ENCODE data around the gene PPP2R3A. TPM values are rescaled to one million over a fixed set of nuclear protein-coding genes. Genes with fewer than 3 reads are reported as not detected.

Gene PPP2R3A, protein sequence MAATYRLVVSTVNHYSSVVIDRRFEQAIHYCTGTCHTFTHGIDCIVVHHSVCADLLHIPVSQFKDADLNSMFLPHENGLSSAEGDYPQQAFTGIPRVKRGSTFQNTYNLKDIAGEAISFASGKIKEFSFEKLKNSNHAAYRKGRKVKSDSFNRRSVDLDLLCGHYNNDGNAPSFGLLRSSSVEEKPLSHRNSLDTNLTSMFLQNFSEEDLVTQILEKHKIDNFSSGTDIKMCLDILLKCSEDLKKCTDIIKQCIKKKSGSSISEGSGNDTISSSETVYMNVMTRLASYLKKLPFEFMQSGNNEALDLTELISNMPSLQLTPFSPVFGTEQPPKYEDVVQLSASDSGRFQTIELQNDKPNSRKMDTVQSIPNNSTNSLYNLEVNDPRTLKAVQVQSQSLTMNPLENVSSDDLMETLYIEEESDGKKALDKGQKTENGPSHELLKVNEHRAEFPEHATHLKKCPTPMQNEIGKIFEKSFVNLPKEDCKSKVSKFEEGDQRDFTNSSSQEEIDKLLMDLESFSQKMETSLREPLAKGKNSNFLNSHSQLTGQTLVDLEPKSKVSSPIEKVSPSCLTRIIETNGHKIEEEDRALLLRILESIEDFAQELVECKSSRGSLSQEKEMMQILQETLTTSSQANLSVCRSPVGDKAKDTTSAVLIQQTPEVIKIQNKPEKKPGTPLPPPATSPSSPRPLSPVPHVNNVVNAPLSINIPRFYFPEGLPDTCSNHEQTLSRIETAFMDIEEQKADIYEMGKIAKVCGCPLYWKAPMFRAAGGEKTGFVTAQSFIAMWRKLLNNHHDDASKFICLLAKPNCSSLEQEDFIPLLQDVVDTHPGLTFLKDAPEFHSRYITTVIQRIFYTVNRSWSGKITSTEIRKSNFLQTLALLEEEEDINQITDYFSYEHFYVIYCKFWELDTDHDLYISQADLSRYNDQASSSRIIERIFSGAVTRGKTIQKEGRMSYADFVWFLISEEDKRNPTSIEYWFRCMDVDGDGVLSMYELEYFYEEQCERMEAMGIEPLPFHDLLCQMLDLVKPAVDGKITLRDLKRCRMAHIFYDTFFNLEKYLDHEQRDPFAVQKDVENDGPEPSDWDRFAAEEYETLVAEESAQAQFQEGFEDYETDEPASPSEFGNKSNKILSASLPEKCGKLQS (N-terminal part only)
- polyA plus RNA-seq, result 10.3 to 11.8 TPM (median 11.1 TPM) in 3 replicates
- polyA plus RNA-seq (2011; ENCODE audit: low read depth), result 8.8 TPM
- polyA plus RNA-seq (2011; cell fraction: cytosol; rRNA removed), result 5.2 and 9.6 TPM in 2 replicates
- polyA plus RNA-seq (2011; cell fraction: nucleus; rRNA removed), result 10.3 and 10.9 TPM in 2 replicates
- 6.7 and 10.7 TPM in 2 replicates for polyA plus RNA-seq (2012; ENCODE audit: low replicate concordance)
- polyA minus RNA-seq, result 17.9 to 30.8 TPM (median 22.1 TPM) in 3 replicates
- polyA minus RNA-seq (2011; cell fraction: cytosol; rRNA and poly(A)+ RNA removed), result 9.0 TPM
- polyA minus RNA-seq (2011; cell fraction: nucleus; rRNA and poly(A)+ RNA removed), result 14.4 and 29.9 TPM in 2 replicates

- peak; percentile 32 for FAIRE-seq
- Histone ChIP-seq H3K36me3 (ENCODE audit: control insufficient read depth in 2 of 2, extremely low read depth in 1 of 2, insufficient read depth in 2 of 2, low read length in 2 of 2) (no peaks in the 10 kb centered on the region), H3K4me3 (ENCODE audit: control insufficient read depth in 2 of 3, extremely low read depth in 1 of 3, insufficient read depth in 2 of 3, low read depth in 1 of 3, low read length in 3 of 3) (peak within 1 kb of the TSS; percentile 71 to 84 (median 72)), H3K9ac (ENCODE audit: control insufficient read depth, extremely low read depth, insufficient read depth, low read length) (peak within 1 kb of the TSS; percentile 82), H3K4me1 (ENCODE audit: control insufficient read depth, extremely low read depth, insufficient read depth, low read length) (peaks cover 35% of the 10 kb centered on the region), H3K79me2 (ENCODE audit: control insufficient read depth, insufficient read depth, low read length) (peaks cover 33% of the 10 kb centered on the region), H2AFZ (ENCODE audit: control insufficient read depth, low read length) (peak within 1 kb of the TSS; percentile 92), H3K27me3 (ENCODE audit: control insufficient read depth, extremely low read depth, insufficient read depth, low read length) (no peaks in the 10 kb centered on the region), H3K9me3 (ENCODE audit: control insufficient read depth, low read depth, low read length) (no peaks in the 10 kb centered on the region), H4K20me1 (ENCODE audit: control insufficient read depth, extremely low read depth, insufficient read depth, low read length) (no peaks in the 10 kb centered on the region), H3K27ac (ENCODE audit: control insufficient read depth, insufficient read depth, low read length) (peak within 1 kb of the TSS; percentile 70), H3K9me1 (ENCODE audit: control insufficient read depth, extremely low read depth, insufficient read depth, low read length) (no peaks in the 10 kb centered on the region), H3K4me2 (ENCODE audit: control insufficient read depth, extremely low read depth, insufficient read depth, low read depth, low read length) (peak within 1 kb of the TSS; percentile 91)
- no peak for DNase-seq (ENCODE audit: low read depth, low spot score)
- TF ChIP-seq EZH2 (IDR thresholded peaks at IDR 0.05; ENCODE audit: low read length), result no peak
- TF ChIP-seq, protein P1, sequence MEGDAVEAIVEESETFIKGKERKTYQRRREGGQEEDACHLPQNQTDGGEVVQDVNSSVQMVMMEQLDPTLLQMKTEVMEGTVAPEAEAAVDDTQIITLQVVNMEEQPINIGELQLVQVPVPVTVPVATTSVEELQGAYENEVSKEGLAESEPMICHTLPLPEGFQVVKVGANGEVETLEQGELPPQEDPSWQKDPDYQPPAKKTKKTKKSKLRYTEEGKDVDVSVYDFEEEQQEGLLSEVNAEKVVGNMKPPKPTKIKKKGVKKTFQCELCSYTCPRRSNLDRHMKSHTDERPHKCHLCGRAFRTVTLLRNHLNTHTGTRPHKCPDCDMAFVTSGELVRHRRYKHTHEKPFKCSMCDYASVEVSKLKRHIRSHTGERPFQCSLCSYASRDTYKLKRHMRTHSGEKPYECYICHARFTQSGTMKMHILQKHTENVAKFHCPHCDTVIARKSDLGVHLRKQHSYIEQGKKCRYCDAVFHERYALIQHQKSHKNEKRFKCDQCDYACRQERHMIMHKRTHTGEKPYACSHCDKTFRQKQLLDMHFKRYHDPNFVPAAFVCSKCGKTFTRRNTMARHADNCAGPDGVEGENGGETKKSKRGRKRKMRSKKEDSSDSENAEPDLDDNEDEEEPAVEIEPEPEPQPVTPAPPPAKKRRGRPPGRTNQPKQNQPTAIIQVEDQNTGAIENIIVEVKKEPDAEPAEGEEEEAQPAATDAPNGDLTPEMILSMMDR (optimal IDR thresholded peaks at IDR 0.05 in 1 of 3, IDR thresholded peaks at IDR 0.05 in 1 of 3, conservative IDR thresholded peaks at IDR 0.05 in 1 of 3; ENCODE audit: extremely low read depth in 1 of 3, insufficient read depth in 2 of 3, low read length in 3 of 3), result no peak
- dilution Hi-C loops (cut with MboI; ENCODE audit: extremely low pct_ligation_motif_present, low sequenced_read_pairs), result no loop called here
These were observed at the start of gene PPP2R3A for GRCh38 chr3:135965506-135966270. TSS of gene PPP2R3A (plus strand) at chr3:135965728. CDS start at chr3:136001499, 35,771 bp downstream.

DNA sequence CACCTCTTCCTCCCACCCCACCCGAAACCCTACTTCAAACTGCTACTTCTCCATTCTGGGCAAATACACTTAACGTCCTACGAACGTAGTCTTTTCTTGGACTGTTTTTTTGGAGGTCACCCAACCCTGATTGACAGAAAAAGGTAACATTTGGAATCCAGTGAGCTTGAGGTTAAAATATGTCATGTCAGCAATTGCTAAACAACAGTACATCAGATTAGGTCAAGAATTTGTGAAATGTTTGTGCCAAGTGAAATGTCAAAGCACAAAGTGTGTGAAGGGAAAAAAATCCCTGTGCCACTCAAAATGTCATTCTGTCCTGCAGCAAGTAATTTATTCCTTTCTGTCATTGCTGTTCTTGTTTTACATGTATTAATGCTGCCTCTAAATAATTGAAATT is 49.2 kb upstream of the PPP2R3A start:
- H3K27ac ChIP-seq (ENCODE audit: control insufficient read depth, insufficient read depth, low read length), result no peak overlapping the region
- H3K4me3 ChIP-seq (ENCODE audit: control insufficient read depth in 2 of 3, extremely low read depth in 1 of 3, insufficient read depth in 2 of 3, low read depth in 1 of 3, low read length in 3 of 3), result no peak overlapping the region
- H3K9me3 ChIP-seq (ENCODE audit: control insufficient read depth, low read depth, low read length), result no peaks in the 10 kb centered on the region
- H3K79me2 ChIP-seq (ENCODE audit: control insufficient read depth, insufficient read depth, low read length), result no peaks in the 10 kb centered on the region
- dilution Hi-C loops (cut with MboI; ENCODE audit: extremely low pct_ligation_motif_present, low sequenced_read_pairs), result no loop called here
- no peaks in the 10 kb centered on the region for H3K27me3 ChIP-seq (ENCODE audit: control insufficient read depth, extremely low read depth, insufficient read depth, low read length)
- no peak overlapping the region for H3K4me2 ChIP-seq (ENCODE audit: control insufficient read depth, extremely low read depth, insufficient read depth, low read depth, low read length)
- no peaks in the 10 kb centered on the region for H3K9me1 ChIP-seq (ENCODE audit: control insufficient read depth, extremely low read depth, insufficient read depth, low read length)
- H2AFZ ChIP-seq (ENCODE audit: control insufficient read depth, low read length), result no peak overlapping the region
- TF ChIP-seq, protein P1 (optimal IDR thresholded peaks at IDR 0.05 in 1 of 3, IDR thresholded peaks at IDR 0.05 in 1 of 3, conservative IDR thresholded peaks at IDR 0.05 in 1 of 3; ENCODE audit: extremely low read depth in 1 of 3, insufficient read depth in 2 of 3, low read length in 3 of 3), result no peak
- TF ChIP-seq EZH2 (IDR thresholded peaks at IDR 0.05; ENCODE audit: low read length), result no peak
- FAIRE-seq (peak; percentile 58), DNase-seq (ENCODE audit: low read depth, low spot score) (no peak)
- H3K9ac ChIP-seq (ENCODE audit: control insufficient read depth, extremely low read depth, insufficient read depth, low read length), result no peak overlapping the region
- no peaks in the 10 kb centered on the region for H4K20me1 ChIP-seq (ENCODE audit: control insufficient read depth, extremely low read depth, insufficient read depth, low read length)
- H3K36me3 ChIP-seq (ENCODE audit: control insufficient read depth in 2 of 2, extremely low read depth in 1 of 2, insufficient read depth in 2 of 2, low read length in 2 of 2), result no peaks in the 10 kb centered on the region
- H3K4me1 ChIP-seq (ENCODE audit: control insufficient read depth, extremely low read depth, insufficient read depth, low read length), result peaks cover 6% of the 10 kb centered on the region
